ENCODE data around the gene CNPY1. TPM values are rescaled to one million over a fixed set of nuclear protein-coding genes. Genes with fewer than 3 reads are reported as not detected.

Gene CNPY1
- total RNA-seq, 1 experiment from 2014 or later: not detected

DNA sequence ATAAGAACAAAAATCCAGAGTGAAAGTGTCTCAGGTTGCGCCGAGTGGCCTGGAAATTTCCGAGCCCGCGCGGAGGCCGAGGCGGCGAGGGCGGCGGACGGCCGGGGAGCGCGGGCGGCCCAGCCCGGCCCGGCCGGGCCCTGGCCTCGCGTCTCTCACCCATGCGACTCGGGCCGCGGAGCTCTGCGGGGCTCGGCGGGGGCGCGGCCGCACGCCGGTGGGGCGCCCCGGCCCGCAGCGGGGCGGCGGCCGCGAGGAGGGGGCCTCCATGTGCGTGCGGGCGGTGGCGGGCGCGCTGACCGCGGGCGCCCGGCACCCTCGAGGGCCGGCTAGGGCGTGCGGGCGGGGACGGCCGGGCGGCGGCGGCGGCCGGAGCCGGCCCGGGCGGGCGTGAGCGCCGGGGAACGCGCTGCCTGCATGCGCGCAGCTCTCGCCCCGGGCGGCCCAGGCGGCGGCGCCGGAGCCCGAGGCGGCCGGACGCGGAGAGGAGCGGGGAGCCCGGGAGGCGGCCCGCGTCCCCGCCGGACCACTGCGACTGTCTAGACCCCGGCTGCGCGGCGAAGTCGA lies 88.7 kb downstream of the CNPY1 start:
- Histone ChIP-seq H2AFZ (ENCODE audit: low read length) (no peak overlapping the region), H3T11ph (ENCODE audit: low read length) (no peak overlapping the region), H2BK12ac (ENCODE audit: insufficient read length, low read depth, low read length) (no peak overlapping the region), H3K18ac (ENCODE audit: insufficient read length, low read depth, low read length) (no peak overlapping the region), H4K5ac (ENCODE audit: insufficient read length, low read depth, low read length) (no peak overlapping the region), H3K23me2 (ENCODE audit: insufficient read length, low read depth, low read length, poor library complexity, severe bottlenecking) (no peaks in the 10 kb centered on the region), H2AK5ac (ENCODE audit: insufficient read length, low read length) (no peak overlapping the region), H2BK20ac (ENCODE audit: low read depth, low read length, poor library complexity, severe bottlenecking) (no peak overlapping the region), H2BK15ac (ENCODE audit: low read depth, low read length) (no peak overlapping the region), H3K4me2 (ENCODE audit: insufficient read depth, insufficient read length, low read length) (no peak overlapping the region), H3K79me1 (ENCODE audit: insufficient read depth, low read depth, low read length, poor library complexity, severe bottlenecking) (no peaks in the 10 kb centered on the region), H3K79me2 (ENCODE audit: insufficient read depth, low read length) (no peaks in the 10 kb centered on the region), H3K56ac (ENCODE audit: insufficient read length, low read depth, low read length) (no peak overlapping the region), H3K27ac (ENCODE audit: insufficient read length, low read depth, low read length) (no peak overlapping the region), H3K4ac (ENCODE audit: low read depth, low read length) (no peak overlapping the region), H4K91ac (ENCODE audit: insufficient read length, low read depth, low read length) (no peak overlapping the region), H3K27me3 (ENCODE audit: insufficient read depth, low read length) (peaks cover 92% of the 10 kb centered on the region), H3K14ac (ENCODE audit: insufficient read depth, low read length) (no peak overlapping the region), H2BK5ac (ENCODE audit: insufficient read length, low read length) (no peak overlapping the region), H4K8ac (replicated peaks; ENCODE audit: insufficient read length, low read depth, low read length) (no peak overlapping the region), H2BK120ac (ENCODE audit: low read depth, low read length, poor library complexity, severe bottlenecking) (no peak overlapping the region), H3K9me3 (ENCODE audit: control insufficient read depth, low read depth, low read length) (no peaks in the 10 kb centered on the region), H3K23ac (ENCODE audit: insufficient read length, low read depth, low read length) (no peak overlapping the region), H3K9ac (ENCODE audit: extremely low read depth, insufficient read length, low read length) (no peak overlapping the region), H3K4me1 (ENCODE audit: insufficient read depth, low read length) (no peaks in the 10 kb centered on the region), H4K20me1 (ENCODE audit: control insufficient read depth, insufficient read depth, insufficient read length) (peaks cover 4% of the 10 kb centered on the region)
- Mint-ChIP-seq H3K36me3 (ENCODE audit: insufficient read depth in 1 of 3, low read depth in 3 of 3) (no peaks in the 10 kb centered on the region; a peak in 2 of 7 replicates), H3K27ac (no peak overlapping the region), H3K9me3 (peaks cover 4% of the 10 kb centered on the region in 2 experiments; a peak in 4 of 5 replicates), H3K4me3 (peak overlapping the region in 1 of 2 experiments; percentile 69; a peak in 1 of 5 replicates), H3K4me1 (peaks cover 4 to 22% of the 10 kb centered on the region in 2 experiments; a peak in 2 of 4 replicates), H3K27me3 (ENCODE audit: low read depth) (peaks cover 95% of the 10 kb centered on the region)
- no peak for DNase-seq
- WGBS (ENCODE audit: extremely low coverage, insufficient read length, low lambda C conversion rate): no CpG with 5 or more reads among the region's 98 CpGs
- TF ChIP-seq, protein P1, sequence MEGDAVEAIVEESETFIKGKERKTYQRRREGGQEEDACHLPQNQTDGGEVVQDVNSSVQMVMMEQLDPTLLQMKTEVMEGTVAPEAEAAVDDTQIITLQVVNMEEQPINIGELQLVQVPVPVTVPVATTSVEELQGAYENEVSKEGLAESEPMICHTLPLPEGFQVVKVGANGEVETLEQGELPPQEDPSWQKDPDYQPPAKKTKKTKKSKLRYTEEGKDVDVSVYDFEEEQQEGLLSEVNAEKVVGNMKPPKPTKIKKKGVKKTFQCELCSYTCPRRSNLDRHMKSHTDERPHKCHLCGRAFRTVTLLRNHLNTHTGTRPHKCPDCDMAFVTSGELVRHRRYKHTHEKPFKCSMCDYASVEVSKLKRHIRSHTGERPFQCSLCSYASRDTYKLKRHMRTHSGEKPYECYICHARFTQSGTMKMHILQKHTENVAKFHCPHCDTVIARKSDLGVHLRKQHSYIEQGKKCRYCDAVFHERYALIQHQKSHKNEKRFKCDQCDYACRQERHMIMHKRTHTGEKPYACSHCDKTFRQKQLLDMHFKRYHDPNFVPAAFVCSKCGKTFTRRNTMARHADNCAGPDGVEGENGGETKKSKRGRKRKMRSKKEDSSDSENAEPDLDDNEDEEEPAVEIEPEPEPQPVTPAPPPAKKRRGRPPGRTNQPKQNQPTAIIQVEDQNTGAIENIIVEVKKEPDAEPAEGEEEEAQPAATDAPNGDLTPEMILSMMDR (conservative IDR thresholded peaks at IDR 0.05): no peak

Data from H9 (cell line).